Adipocyte (in vitro differentiated cells): ENCODE data around the gene KIAA1671.

Experiments used
- DNase-seq: peaks from one replicate; pipeline ENCODE4 v3.0.0-alpha.2; 2015; ENCODE audit warnings: low read depth
- H3K27me3 ChIP-seq: replicated peaks from 2 replicates; pipeline ENCODE4 v1.7.0; 2013; ENCODE audit warnings: mild to moderate bottlenecking, low read length, moderate library complexity; ENCODE audit not compliant: control insufficient read depth, insufficient read depth
- H3K36me3 ChIP-seq: 2 replicates; pipeline ENCODE4 v1.7.0; 2013; ENCODE audit warnings: low read length, mild to moderate bottlenecking, moderate library complexity; ENCODE audit not compliant: control insufficient read depth, insufficient read depth, severe bottlenecking
- H3K4me1 ChIP-seq: 2 replicates; pipeline ENCODE4 v1.7.0; 2013; ENCODE audit warnings: mild to moderate bottlenecking, low read length, moderate library complexity; ENCODE audit not compliant: control insufficient read depth, insufficient read depth
- H3K4me3 ChIP-seq: 2 replicates; pipeline ENCODE4 v1.7.0; 2013; ENCODE audit warnings: mild to moderate bottlenecking, low read length, moderate library complexity
- H3K9ac ChIP-seq: 2 replicates; pipeline ENCODE4 v1.7.0; 2013; ENCODE audit warnings: mild to moderate bottlenecking, low read length, moderate library complexity
- H3K9me3 ChIP-seq: 2 replicates; pipeline ENCODE4 v1.7.0; 2013; ENCODE audit warnings: mild to moderate bottlenecking, low read length, moderate library complexity; ENCODE audit not compliant: control insufficient read depth

KIAA1671 gene

GRCh38 chr22:25113316-25113721 is 160.8 kb downstream of the KIAA1671 start:
- DNase-seq: no peak
- Histone ChIP-seq H3K4me1 (peaks cover 15% of the 10 kb centered on the region), H3K9me3 (no peaks in the 10 kb centered on the region), H3K36me3 (no peaks in the 10 kb centered on the region), H3K27me3 (no peaks in the 10 kb centered on the region), H3K9ac (no peak overlapping the region), H3K4me3 (no peak overlapping the region)

- Histone ChIP-seq H3K27me3 (no peaks in the 10 kb centered on the region), H3K9me3 (no peaks in the 10 kb centered on the region), H3K36me3 (no peaks in the 10 kb centered on the region), H3K9ac (no peak overlapping the region), H3K4me1 (peaks cover 15% of the 10 kb centered on the region), H3K4me3 (no peak overlapping the region)
- no peak for DNase-seq
Measured at GRCh38 chr22:25114369-25115362, 162.2 kb downstream of the KIAA1671 start.

GRCh38 chr22:25119609-25120008 is 167.1 kb downstream of the KIAA1671 start:
- Histone ChIP-seq H3K9me3 (peaks cover 4% of the 10 kb centered on the region), H3K4me3 (no peak overlapping the region), H3K36me3 (no peaks in the 10 kb centered on the region), H3K27me3 (no peaks in the 10 kb centered on the region), H3K4me1 (peaks cover 13% of the 10 kb centered on the region), H3K9ac (no peak overlapping the region)
- DNase-seq: no peak

- no peak overlapping the region for H3K4me3 ChIP-seq
- peaks cover 13% of the 10 kb centered on the region for H3K4me1 ChIP-seq
- DNase-seq: no peak
- H3K36me3 ChIP-seq: no peaks in the 10 kb centered on the region
- no peaks in the 10 kb centered on the region for H3K27me3 ChIP-seq
- peak overlapping the region; percentile 46 for H3K9ac ChIP-seq
- H3K9me3 ChIP-seq: peaks cover 4% of the 10 kb centered on the region
Measured at GRCh38 chr22:25120093-25120561, 167.6 kb downstream of the KIAA1671 start.

- Histone ChIP-seq H3K4me3 (no peak overlapping the region), H3K4me1 (peaks cover 13% of the 10 kb centered on the region), H3K36me3 (no peaks in the 10 kb centered on the region), H3K27me3 (no peaks in the 10 kb centered on the region), H3K9me3 (peaks cover 4% of the 10 kb centered on the region), H3K9ac (peak overlapping the region; percentile 46)
- DNase-seq: no peak
Measured at GRCh38 chr22:25120761-25121212, 168.3 kb downstream of the KIAA1671 start.

- H3K27me3 ChIP-seq: peaks cover 7% of the 10 kb centered on the region
- peaks cover 13% of the 10 kb centered on the region for H3K4me1 ChIP-seq
- no peaks in the 10 kb centered on the region for H3K36me3 ChIP-seq
- peaks cover 4% of the 10 kb centered on the region for H3K9me3 ChIP-seq
- H3K9ac ChIP-seq: no peak overlapping the region
- no peak overlapping the region for H3K4me3 ChIP-seq
- DNase-seq: no peak
Measured at GRCh38 chr22:25122136-25122764, 169.7 kb downstream of the KIAA1671 start.

- peaks cover 13% of the 10 kb centered on the region for H3K4me1 ChIP-seq
- no peak overlapping the region for H3K4me3 ChIP-seq
- no peaks in the 10 kb centered on the region for H3K36me3 ChIP-seq
- peaks cover 11% of the 10 kb centered on the region for H3K27me3 ChIP-seq
- H3K9ac ChIP-seq: no peak overlapping the region
- no peak for DNase-seq
- peaks cover 4% of the 10 kb centered on the region for H3K9me3 ChIP-seq
Measured at GRCh38 chr22:25123677-25124076, 171.2 kb downstream of the KIAA1671 start.

- Histone ChIP-seq H3K9me3 (peaks cover 4% of the 10 kb centered on the region), H3K36me3 (no peaks in the 10 kb centered on the region), H3K4me3 (no peak overlapping the region), H3K4me1 (peaks cover 3% of the 10 kb centered on the region), H3K9ac (no peak overlapping the region), H3K27me3 (peaks cover 16% of the 10 kb centered on the region)
- no peak for DNase-seq
Measured at GRCh38 chr22:25125693-25126357, 173.3 kb downstream of the KIAA1671 start.

GRCh38 chr22:25126510-25126909 is 174.0 kb downstream of the KIAA1671 start:
- Histone ChIP-seq H3K36me3 (no peaks in the 10 kb centered on the region), H3K9me3 (peaks cover 4% of the 10 kb centered on the region), H3K27me3 (peaks cover 16% of the 10 kb centered on the region), H3K9ac (no peak overlapping the region), H3K4me3 (no peak overlapping the region), H3K4me1 (peaks cover under 1% of the 10 kb centered on the region)
- DNase-seq: no peak

GRCh38 chr22:25127318-25127717 is 174.8 kb downstream of the KIAA1671 start:
- Histone ChIP-seq H3K4me1 (no peaks in the 10 kb centered on the region), H3K9me3 (peaks cover 4% of the 10 kb centered on the region), H3K9ac (no peak overlapping the region), H3K4me3 (no peak overlapping the region), H3K36me3 (no peaks in the 10 kb centered on the region), H3K27me3 (peaks cover 16% of the 10 kb centered on the region)
- no peak for DNase-seq

- DNase-seq: no peak
- Histone ChIP-seq H3K36me3 (no peaks in the 10 kb centered on the region), H3K9ac (no peak overlapping the region), H3K27me3 (peaks cover 16% of the 10 kb centered on the region), H3K4me3 (no peak overlapping the region), H3K4me1 (peaks cover 4% of the 10 kb centered on the region), H3K9me3 (no peaks in the 10 kb centered on the region)
Measured at GRCh38 chr22:25130462-25130861, 177.9 kb downstream of the KIAA1671 start.
